Measurements from ENCODE around the gene NHSL1. TPM values are rescaled to one million over a fixed set of nuclear protein-coding genes. Genes with fewer than 3 reads are reported as not detected.

The NHSL1 gene
- total RNA-seq, 6 experiments from 2014 or later: 19.8 to 54.2 (median 28.5) TPM

DNA sequence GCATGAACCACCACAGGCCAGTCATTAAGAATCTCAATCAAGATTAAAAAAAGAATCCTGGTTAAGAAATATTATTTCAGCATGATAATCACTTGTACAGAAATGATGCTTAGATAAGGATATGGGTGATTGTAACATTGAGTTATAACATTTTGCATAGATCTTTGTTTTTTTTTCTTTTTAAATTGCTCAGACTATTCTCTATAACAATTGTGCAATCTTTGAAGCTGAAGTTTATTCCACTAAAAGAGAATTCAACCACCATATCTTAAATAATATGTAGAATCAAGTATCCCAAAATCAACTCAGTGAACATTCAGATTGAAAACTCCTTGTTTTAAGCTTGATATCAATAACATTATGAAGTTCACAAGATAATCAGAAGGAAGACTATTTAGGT, 122.3 kb downstream of the NHSL1 start:
- Histone ChIP-seq H3K36me3 (no peaks in the 10 kb centered on the region), H3K4me3 (no peak overlapping the region), H3K4me1 (peaks cover 0 to 16% (median 7%) of the 10 kb centered on the region in 4 donors), H3K27ac (no peak overlapping the region), H3K9me3 (no peaks in the 10 kb centered on the region), H3K27me3 (no peaks in the 10 kb centered on the region)
- TF ChIP-seq, protein P1, sequence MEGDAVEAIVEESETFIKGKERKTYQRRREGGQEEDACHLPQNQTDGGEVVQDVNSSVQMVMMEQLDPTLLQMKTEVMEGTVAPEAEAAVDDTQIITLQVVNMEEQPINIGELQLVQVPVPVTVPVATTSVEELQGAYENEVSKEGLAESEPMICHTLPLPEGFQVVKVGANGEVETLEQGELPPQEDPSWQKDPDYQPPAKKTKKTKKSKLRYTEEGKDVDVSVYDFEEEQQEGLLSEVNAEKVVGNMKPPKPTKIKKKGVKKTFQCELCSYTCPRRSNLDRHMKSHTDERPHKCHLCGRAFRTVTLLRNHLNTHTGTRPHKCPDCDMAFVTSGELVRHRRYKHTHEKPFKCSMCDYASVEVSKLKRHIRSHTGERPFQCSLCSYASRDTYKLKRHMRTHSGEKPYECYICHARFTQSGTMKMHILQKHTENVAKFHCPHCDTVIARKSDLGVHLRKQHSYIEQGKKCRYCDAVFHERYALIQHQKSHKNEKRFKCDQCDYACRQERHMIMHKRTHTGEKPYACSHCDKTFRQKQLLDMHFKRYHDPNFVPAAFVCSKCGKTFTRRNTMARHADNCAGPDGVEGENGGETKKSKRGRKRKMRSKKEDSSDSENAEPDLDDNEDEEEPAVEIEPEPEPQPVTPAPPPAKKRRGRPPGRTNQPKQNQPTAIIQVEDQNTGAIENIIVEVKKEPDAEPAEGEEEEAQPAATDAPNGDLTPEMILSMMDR (IDR thresholded peaks at IDR 0.05): no peak
- TF ChIP-seq POLR2A (IDR thresholded peaks at IDR 0.05): no peak
- intact Hi-C loops (cut with DNase I): no loop called here
- no peak for DNase-seq
- no peak for ATAC-seq

DNA sequence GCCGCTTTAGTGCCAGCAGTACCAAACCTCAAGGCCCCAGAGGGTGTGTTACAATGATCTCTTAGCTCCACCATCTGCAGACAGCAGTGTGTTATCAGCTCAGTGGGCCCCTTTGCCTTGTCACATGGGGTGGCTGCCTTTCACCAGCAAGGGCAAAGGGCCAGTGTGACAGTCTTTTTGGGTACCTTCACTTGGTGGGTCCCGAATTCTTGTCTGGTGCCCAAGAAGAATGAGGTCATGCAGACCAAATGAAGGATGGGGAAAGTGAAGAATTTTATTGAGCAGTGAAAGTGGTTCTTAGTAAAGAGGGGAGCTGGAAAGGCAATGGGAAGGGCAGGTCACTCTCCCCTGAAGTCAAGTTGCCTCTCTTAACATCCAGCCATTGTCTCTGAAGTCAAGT, 124.5 kb downstream of the NHSL1 start:
- no peaks in the 10 kb centered on the region for H3K36me3 ChIP-seq
- peaks cover 0 to 27% (median 12%) of the 10 kb centered on the region in 4 donors for H3K4me1 ChIP-seq
- intact Hi-C loops (cut with DNase I): no loop called here

DNA sequence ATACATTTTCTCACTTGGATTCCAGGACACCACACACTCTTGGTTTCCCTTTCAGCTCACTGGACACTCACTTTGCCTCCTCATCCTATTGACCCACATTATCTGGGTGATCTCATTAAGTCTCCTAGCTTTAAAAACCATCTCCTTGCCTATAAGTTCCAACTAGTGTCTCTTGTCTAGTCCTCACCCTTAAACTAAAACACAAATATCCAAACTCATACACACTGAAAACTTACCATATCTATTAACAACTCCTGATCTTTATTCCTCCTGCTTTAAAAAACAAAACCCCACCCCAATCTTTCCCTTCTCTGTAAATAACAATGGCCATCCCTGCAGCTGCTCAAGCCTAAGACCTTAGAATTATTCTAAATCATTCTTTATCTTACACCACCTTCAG, 125.1 kb downstream of the NHSL1 start:
- TF ChIP-seq, protein P1 (IDR thresholded peaks at IDR 0.05): no peak
- no peak for TF ChIP-seq POLR2A (IDR thresholded peaks at IDR 0.05)
- intact Hi-C loops (cut with DNase I): no loop called here
- Histone ChIP-seq H3K27ac (no peak overlapping the region), H3K27me3 (no peaks in the 10 kb centered on the region), H3K4me1 (peaks cover 0 to 27% (median 11%) of the 10 kb centered on the region in 4 donors), H3K9me3 (no peaks in the 10 kb centered on the region), H3K4me3 (no peak overlapping the region), H3K36me3 (no peaks in the 10 kb centered on the region)
- DNase-seq (no peak), ATAC-seq (no peak)

More for the DNA sequence above, 124.5 kb downstream of the NHSL1 start:
- Histone ChIP-seq H3K4me3 (no peak overlapping the region), H3K27me3 (no peaks in the 10 kb centered on the region), H3K9me3 (no peaks in the 10 kb centered on the region), H3K27ac (no peak overlapping the region)
- 75% methylated on average over 2 of the region's 2 CpGs for WGBS (ENCODE audit: insufficient coverage, low coverage, low lambda C conversion rate, missing lambda C conversion rate)
- no peak for TF ChIP-seq POLR2A (IDR thresholded peaks at IDR 0.05)
- TF ChIP-seq, protein P1 (IDR thresholded peaks at IDR 0.05): no peak
- no peak for ATAC-seq
- DNase-seq: no peak

DNA sequence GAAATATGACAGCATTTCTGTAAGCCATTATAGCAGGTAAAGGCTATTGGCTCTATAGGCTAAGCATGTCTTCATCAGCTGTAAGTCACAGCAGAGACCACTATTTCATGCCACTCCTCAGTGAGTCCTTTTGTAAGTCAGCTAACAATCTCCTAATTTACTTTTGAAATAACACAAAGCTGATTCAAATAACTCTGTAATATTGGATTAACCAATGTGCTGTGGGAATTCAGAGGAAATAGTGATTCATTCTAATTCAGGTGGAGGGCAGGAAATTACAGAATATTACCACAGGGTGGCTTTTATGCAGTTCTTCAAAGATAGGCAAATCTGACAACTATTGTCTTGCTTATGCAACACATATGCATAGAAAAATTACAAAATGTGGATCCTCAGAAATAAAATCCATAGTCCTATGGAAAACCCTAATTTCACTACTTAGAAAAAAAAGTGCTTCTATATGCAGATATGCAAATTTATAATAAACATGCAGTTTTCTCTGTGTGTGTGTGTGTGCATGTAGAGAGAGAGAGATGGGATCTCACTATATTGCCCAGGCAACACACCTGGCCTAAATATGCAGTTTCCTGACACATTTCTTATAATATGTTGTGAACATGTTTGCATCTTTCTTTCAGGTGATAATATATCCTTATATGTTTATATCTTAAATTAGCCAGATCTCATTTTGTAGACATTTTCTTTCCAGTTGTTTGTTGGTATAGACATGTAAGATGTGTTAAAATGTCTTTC, 126.4 kb downstream of the NHSL1 start:
- intact Hi-C loops (cut with DNase I): no loop called here
- no peaks in the 10 kb centered on the region for H3K27me3 ChIP-seq
- H3K4me1 ChIP-seq: peaks cover 0 to 14% (median 5%) of the 10 kb centered on the region in 4 donors
- H3K36me3 ChIP-seq: no peaks in the 10 kb centered on the region
- DNase-seq: no peak
- ATAC-seq: peak in 1 of 4 donors; percentile 56
- H3K4me3 ChIP-seq: no peak overlapping the region
- TF ChIP-seq, protein P1 (IDR thresholded peaks at IDR 0.05): peak; percentile 11 to 31 (median 21)
- TF ChIP-seq POLR2A (IDR thresholded peaks at IDR 0.05): no peak
- no peaks in the 10 kb centered on the region for H3K9me3 ChIP-seq
- H3K27ac ChIP-seq: no peak overlapping the region

Small RNA genes lying within 50 kb of the gene (microRNA-seq; reads per million reads assigned to microRNA genes)
- 11.6 to 16.1 reads per million in 2 donors for gene MIR3145

Small RNA genes lying within 50 kb of the gene (small RNA-seq; reads per million reads assigned to genes)
- gene AL031003.1 (0 reads per million in 2 experiments), gene AL391669.1 (0 reads per million in 2 experiments), gene MIR3145 (0 to 0.65 reads per million in 2 experiments)

Other genes with a start within 250 kb of the NHSL1 start
- gene SMIM28, start 121.6 kb downstream of the NHSL1 start, total RNA-seq: not detected
- 10 to 100 TPM; 37.3 to 69.2 (median 53.0) TPM for gene HEBP2, start 95.3 kb downstream of the NHSL1 start, total RNA-seq

Measured in right lobe of liver (tissue), 6 donors.